LNCaP clone FGC (cell line): ENCODE data around the gene SMIM24.
A peak's percentile ranks its signal among the peaks of the same experiment; 100 is the strongest.

ENCODE experiments used
- DNase-seq: peaks from one replicate; pipeline ENCODE4 v3.0.0-alpha.2; 2011; ENCODE audit warnings: low read depth
- H3K4me3 ChIP-seq: 2 replicates; pipeline ENCODE4 v1.5.1; 2011; ENCODE audit warnings: mild to moderate bottlenecking, low read depth, low read length, control low read depth
- TF ChIP-seq, protein P1 (sequence below): IDR thresholded peaks from 2 replicates; pipeline ENCODE4 v1.5.1; 2012; ENCODE audit warnings: mild to moderate bottlenecking; ENCODE audit not compliant: control insufficient read depth, insufficient read depth; ENCODE audit errors: extremely low read depth

Gene SMIM24

DNA sequence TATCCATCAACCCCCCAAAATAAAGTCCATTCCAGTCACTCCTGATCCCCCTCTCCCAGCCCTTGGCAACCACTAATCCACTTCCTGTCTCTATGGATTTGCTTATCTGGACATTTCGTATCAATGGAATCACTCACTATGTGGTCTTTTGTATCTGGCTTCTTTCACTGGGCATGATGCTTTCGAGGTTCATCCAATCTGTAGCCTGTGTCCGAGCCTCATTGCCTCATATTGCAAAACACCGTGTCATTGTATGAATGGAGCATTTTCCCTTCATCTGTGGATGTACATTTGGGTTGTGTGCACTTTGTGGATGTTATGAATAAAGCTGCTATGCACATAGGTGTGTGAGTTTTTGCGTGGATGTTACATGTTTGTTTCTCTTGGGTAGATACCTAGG is 24.4 kb upstream of the SMIM24 start:
- TF ChIP-seq, protein P1, sequence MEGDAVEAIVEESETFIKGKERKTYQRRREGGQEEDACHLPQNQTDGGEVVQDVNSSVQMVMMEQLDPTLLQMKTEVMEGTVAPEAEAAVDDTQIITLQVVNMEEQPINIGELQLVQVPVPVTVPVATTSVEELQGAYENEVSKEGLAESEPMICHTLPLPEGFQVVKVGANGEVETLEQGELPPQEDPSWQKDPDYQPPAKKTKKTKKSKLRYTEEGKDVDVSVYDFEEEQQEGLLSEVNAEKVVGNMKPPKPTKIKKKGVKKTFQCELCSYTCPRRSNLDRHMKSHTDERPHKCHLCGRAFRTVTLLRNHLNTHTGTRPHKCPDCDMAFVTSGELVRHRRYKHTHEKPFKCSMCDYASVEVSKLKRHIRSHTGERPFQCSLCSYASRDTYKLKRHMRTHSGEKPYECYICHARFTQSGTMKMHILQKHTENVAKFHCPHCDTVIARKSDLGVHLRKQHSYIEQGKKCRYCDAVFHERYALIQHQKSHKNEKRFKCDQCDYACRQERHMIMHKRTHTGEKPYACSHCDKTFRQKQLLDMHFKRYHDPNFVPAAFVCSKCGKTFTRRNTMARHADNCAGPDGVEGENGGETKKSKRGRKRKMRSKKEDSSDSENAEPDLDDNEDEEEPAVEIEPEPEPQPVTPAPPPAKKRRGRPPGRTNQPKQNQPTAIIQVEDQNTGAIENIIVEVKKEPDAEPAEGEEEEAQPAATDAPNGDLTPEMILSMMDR, result no peak
- peak overlapping the region; percentile 70 for H3K4me3 ChIP-seq
- no peak for DNase-seq

DNA sequence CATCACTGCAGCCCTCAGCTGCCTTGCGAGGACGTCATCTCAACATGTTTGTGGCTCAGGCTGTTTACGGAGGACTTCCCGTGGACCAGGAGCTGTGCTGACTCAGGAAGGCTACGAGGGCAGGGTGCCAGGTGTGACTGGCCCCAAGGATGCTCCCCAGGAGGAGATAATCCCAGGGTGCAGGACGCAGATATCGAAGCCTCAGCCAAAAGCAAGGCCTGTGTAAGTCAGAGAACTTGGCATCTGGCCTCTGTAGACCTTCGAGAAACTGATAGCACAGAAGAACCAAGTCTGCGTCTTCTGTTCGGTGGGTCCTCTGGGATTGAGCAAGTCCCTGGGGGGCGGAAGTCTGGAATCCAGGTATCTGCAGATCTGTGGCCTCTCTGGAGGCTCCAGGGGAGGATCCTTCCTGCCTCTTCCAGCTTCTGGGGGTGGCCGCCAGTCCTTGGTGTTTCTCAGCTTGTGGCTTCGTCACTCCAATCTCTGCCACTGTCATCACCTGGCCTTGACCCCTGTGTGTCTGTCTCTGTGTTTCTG is 22.8 kb upstream of the SMIM24 start:
- TF ChIP-seq, protein P1, result no peak
- no peak for DNase-seq
- no peak overlapping the region for H3K4me3 ChIP-seq

DNA sequence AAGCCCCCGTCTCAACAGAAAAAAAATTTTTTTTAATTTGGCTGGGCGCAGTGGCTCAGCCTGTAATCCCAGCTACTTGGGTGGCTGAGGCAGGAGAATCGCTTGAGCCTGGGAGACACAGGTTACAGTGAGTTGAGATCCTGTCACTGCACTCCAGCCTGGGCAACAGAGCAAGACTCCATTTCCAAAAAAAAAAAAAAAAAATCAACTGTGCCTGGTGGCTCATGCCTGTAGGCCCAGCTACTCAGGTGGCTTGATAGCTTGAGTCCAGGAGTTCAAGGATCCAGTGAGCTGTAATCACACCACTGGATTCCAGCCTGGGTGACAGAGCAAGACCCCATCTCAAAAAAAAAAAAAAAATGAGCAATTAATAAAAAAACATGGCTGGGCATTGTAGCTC is 21.5 kb upstream of the SMIM24 start:
- no peak for DNase-seq
- TF ChIP-seq, protein P1, result no peak
- no peak overlapping the region for H3K4me3 ChIP-seq

DNA sequence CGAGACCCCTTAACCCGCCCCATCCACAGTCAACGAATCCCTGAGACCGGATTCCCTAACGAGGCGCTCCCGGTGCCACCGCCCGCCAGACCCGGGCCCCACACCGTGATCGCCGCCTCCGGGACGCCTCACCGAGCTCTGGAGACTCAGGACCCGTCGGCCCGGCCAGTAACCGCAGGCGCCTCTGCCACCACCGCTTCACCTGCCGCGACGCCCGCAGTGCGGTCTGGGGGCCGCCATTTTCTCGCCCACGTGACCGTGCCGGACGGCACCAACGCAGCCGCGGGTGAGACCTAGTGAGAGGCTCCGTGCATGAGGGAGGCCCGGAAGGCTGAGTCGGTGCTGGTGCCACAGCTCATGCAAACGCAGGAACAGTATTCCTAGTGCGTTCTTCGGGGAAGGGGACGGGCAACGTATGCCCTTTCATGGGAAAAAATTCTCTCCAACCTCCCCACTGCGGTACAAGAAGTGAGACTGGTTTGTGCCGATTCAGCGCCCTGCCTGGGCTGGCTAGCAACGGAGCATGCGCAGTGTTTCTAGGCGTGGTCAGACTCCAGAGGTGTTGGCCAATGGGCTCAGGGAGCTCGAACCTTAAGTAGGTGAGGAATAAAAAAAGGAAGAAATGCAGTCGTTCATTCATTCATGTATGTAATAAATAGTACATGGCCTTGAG is 20.2 kb upstream of the SMIM24 start, which contains the start of gene DOHH:
Gene DOHH, minus strand, starts transcription at position 246 of the 673 bp plus-strand sequence. CDS start 3,860 bp downstream, outside the sequence.
- TF ChIP-seq, protein P1, result no peak
- peak within 1 kb of the TSS; percentile 100 for H3K4me3 ChIP-seq
- DNase-seq, result peak; percentile 95

DNA sequence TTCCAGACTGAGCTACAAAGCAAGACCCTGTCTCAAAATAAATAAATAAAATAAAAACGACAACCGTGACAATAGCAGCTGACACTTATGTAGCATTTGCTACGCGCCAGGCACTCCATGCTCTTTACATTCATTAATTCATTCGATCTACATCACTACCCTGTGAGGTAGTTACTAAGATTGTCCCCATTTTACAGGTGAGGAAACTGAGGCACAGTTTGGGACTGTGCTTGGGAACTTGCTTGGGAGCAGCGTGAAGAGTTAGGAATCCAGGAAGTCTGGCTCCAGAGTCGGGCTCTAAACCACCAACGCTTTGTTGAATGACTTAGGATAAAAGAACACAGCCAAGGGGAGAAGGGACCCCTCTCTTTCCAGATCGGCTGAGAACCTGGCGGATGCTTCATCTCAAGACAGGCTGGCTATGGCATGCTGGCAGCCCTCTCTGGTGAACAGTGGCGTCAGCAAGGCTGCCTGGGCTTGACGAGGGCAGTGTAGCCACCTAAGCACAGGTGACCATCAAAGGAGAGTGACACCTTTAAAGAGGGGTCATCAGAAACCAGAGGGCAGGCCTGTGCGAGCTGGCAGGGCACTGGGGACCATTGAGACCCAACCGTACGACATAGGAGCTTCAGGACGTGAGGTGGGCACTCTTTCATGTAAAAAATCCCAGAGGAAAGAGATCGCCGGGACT is 19.6 kb upstream of the SMIM24 start:
- DNase-seq, result no peak
- TF ChIP-seq, protein P1, result no peak
- peak overlapping the region; percentile 100 for H3K4me3 ChIP-seq

DNA sequence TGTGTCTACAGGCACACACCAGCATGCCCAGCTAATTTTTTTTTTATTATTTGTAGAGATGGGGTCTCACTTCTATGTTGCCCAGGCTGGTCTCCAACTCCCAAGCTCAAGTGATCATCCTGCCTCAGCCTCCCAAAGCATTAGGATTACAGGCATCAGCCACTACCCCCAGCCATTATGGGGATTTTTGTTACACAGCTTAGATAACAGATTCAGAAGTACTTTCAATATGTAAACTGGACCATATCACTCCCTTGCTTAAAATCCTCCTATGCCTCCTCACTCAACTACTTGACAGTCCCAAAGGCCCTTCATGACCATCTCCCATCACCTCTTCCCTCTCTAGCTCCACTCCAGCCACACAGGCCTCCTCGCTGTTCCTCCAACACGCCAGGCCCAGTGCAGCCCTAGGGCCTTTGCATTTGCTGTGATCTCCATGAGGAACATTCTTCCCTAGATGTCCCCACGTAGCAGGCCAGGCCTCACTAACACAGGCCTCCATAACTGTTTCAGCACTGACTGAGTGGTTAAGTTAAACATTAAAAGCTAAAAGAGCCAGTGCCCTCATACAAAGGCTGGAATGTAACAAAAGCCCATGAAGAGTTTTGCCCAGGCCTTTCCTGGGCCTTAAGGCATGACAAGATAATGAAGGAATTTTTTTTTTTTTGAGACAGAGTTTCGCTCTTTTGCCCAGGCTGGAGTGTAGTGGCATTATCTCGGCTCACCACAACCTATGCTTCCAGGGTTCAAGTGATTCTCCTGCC is 17.6 kb upstream of the SMIM24 start:
- no peak overlapping the region for H3K4me3 ChIP-seq
- TF ChIP-seq, protein P1, result no peak

More for the DNA sequence above, 17.6 kb upstream of the SMIM24 start:
- no peak for DNase-seq
